Right lobe of liver (tissue), 4 donors: ENCODE data around the gene ANLN.

Experiments
- POLR2A ChIP-seq: fragments of 450-650 bp; IDR thresholded peaks from one replicate; pipeline ENCODE4 v1.6.1; 2017; ENCODE audit warnings: antibody characterized with exemption, mild to moderate bottlenecking
- TF ChIP-seq, protein P1 (sequence below), 4 donors: fragments of 200-600 bp in 3 of 4; fragments of 450-650 bp in 1 of 4; IDR thresholded peaks; one replicate each; pipeline versions ENCODE4 v1.5.1 to v1.8.0; 2016 to 2022; ENCODE audit warnings: antibody characterized with exemption in 4 of 4, mild to moderate bottlenecking in 2 of 4
- donor health status: DM: no; HTN: no; CAD: no.
- donor health status: DM: no; HTN: no; CAD: no.
- donor health status: DM: no; HTN: yes; CAD: no.

DNA sequence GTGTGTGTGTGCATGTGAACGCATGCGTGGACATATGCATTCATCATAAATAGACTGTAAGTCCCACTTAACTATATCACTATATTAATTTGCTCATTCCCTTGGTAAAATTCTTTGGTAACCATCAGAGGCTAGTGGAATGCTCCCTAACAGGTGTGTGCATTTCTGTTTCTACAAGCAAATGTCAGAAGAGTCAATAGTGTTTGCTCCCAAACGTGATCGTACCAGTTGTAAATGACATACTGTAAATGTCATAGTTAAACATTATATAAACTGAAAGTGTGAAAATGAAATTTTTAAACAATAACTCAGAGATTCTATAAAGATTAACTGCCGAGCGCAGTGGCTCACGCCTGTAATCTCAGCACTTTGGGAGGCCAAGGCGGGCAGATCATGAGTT is 94.6 kb downstream of the ANLN start:
- no peak for TF ChIP-seq POLR2A
- TF ChIP-seq, protein P1, sequence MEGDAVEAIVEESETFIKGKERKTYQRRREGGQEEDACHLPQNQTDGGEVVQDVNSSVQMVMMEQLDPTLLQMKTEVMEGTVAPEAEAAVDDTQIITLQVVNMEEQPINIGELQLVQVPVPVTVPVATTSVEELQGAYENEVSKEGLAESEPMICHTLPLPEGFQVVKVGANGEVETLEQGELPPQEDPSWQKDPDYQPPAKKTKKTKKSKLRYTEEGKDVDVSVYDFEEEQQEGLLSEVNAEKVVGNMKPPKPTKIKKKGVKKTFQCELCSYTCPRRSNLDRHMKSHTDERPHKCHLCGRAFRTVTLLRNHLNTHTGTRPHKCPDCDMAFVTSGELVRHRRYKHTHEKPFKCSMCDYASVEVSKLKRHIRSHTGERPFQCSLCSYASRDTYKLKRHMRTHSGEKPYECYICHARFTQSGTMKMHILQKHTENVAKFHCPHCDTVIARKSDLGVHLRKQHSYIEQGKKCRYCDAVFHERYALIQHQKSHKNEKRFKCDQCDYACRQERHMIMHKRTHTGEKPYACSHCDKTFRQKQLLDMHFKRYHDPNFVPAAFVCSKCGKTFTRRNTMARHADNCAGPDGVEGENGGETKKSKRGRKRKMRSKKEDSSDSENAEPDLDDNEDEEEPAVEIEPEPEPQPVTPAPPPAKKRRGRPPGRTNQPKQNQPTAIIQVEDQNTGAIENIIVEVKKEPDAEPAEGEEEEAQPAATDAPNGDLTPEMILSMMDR (IDR thresholded peaks at IDR 0.05) = no peak
